ENCODE results near the gene SNX25. TPM values are rescaled to one million over a fixed set of nuclear protein-coding genes. Genes with fewer than 3 reads are reported as not detected.

The SNX25 gene
- total RNA-seq, 4 donors from 2014 or later: 7.1 to 113 (median 20.9) TPM

- Histone ChIP-seq H3K4me1 (no peaks in the 10 kb centered on the region), H3K36me3 (no peaks in the 10 kb centered on the region), H3K4me3 (no peak overlapping the region), H3K27ac (no peak overlapping the region), H3K27me3 (no peaks in the 10 kb centered on the region), H3K9me3 (no peaks in the 10 kb centered on the region)
- DNase-seq: no peak
- intact Hi-C loops (cut with DNase I; ENCODE audit: low total_unique reads): no loop called here
- TF ChIP-seq POLR2A (IDR thresholded peaks at IDR 0.05) (no peak), CTCF (IDR thresholded peaks at IDR 0.05) (no peak)
Measured at GRCh38 chr4:185382754-185383153, 173.4 kb downstream of the SNX25 start.

GRCh38 chr4:185383451-185383850, 174.1 kb downstream of the SNX25 start:
- Histone ChIP-seq H3K27ac (no peak overlapping the region), H3K4me3 (no peak overlapping the region), H3K36me3 (no peaks in the 10 kb centered on the region), H3K4me1 (no peaks in the 10 kb centered on the region), H3K9me3 (no peaks in the 10 kb centered on the region), H3K27me3 (no peaks in the 10 kb centered on the region)
- intact Hi-C loops (cut with DNase I; ENCODE audit: low total_unique reads): no loop called here
- no peak for TF ChIP-seq POLR2A (IDR thresholded peaks at IDR 0.05)
- TF ChIP-seq CTCF (IDR thresholded peaks at IDR 0.05): no peak
- no peak for DNase-seq

- DNase-seq: no peak
- Histone ChIP-seq H3K9me3 (no peaks in the 10 kb centered on the region), H3K36me3 (no peaks in the 10 kb centered on the region), H3K4me3 (no peak overlapping the region), H3K27me3 (no peaks in the 10 kb centered on the region), H3K27ac (peak overlapping the region in 1 of 2 donors; percentile 25), H3K4me1 (no peaks in the 10 kb centered on the region)
- TF ChIP-seq POLR2A (IDR thresholded peaks at IDR 0.05) (no peak), CTCF (IDR thresholded peaks at IDR 0.05) (no peak)
- intact Hi-C loops (cut with DNase I; ENCODE audit: low total_unique reads): no loop called here
Measured at GRCh38 chr4:185384061-185384460, 174.7 kb downstream of the SNX25 start.

GRCh38 chr4:185384930-185385331, 175.5 kb downstream of the SNX25 start:
- intact Hi-C loops (cut with DNase I; ENCODE audit: low total_unique reads): no loop called here
- no peak overlapping the region for H3K4me3 ChIP-seq
- H3K27me3 ChIP-seq: no peaks in the 10 kb centered on the region
- peak overlapping the region; percentile 5 to 25 for H3K27ac ChIP-seq
- no peaks in the 10 kb centered on the region for H3K9me3 ChIP-seq
- DNase-seq: no peak
- TF ChIP-seq CTCF (IDR thresholded peaks at IDR 0.05): no peak
- TF ChIP-seq POLR2A (IDR thresholded peaks at IDR 0.05): no peak
- no peaks in the 10 kb centered on the region for H3K36me3 ChIP-seq
- no peaks in the 10 kb centered on the region for H3K4me1 ChIP-seq

- no peak for DNase-seq
- H3K27me3 ChIP-seq: no peaks in the 10 kb centered on the region
- no peak for TF ChIP-seq CTCF (IDR thresholded peaks at IDR 0.05)
- TF ChIP-seq POLR2A (IDR thresholded peaks at IDR 0.05): no peak
Measured at GRCh38 chr4:185387957-185388356, 178.6 kb downstream of the SNX25 start.

More at GRCh38 chr4:185387957-185388356, 178.6 kb downstream of the SNX25 start:
- no peak overlapping the region for H3K4me3 ChIP-seq
- H3K36me3 ChIP-seq: no peaks in the 10 kb centered on the region
- intact Hi-C loops (cut with DNase I; ENCODE audit: low total_unique reads): no loop called here
- no peaks in the 10 kb centered on the region for H3K4me1 ChIP-seq
- no peak overlapping the region for H3K27ac ChIP-seq
- no peaks in the 10 kb centered on the region for H3K9me3 ChIP-seq
